Thymus (tissue), 11 donors: ENCODE data around the gene MDM2. TPM values are rescaled to one million over a fixed set of nuclear protein-coding genes. Genes with fewer than 3 reads are reported as not detected.
A peak's percentile ranks its signal among the peaks of the same experiment; 100 is the strongest.

Experiments
- DNase-seq, 9 donors: peaks; one replicate each; pipeline ENCODE4 v3.0.0-alpha.2; 2013; ENCODE audit warnings: low spot score in 9 of 9, low read depth in 6 of 9, missing footprints in 1 of 9
- H3K27ac ChIP-seq, 2 donors: one replicate each; pipeline ENCODE4 v1.5.1; 2013; ENCODE audit warnings: control low read depth in 1 of 2, low read depth in 1 of 2, low read length in 1 of 2, mild to moderate bottlenecking in 1 of 2, moderate library complexity in 1 of 2
- H3K27me3 ChIP-seq, 2 donors: one replicate each; pipeline ENCODE4 v1.5.1; 2013; ENCODE audit warnings: low read length in 1 of 2; ENCODE audit not compliant: control insufficient read depth in 2 of 2, insufficient read depth in 1 of 2
- H3K36me3 ChIP-seq, 2 donors: one replicate each; pipeline ENCODE4 v1.5.1; 2013; ENCODE audit warnings: low read length in 1 of 2, mild to moderate bottlenecking in 1 of 2, moderate library complexity in 1 of 2; ENCODE audit not compliant: control insufficient read depth in 2 of 2, insufficient read depth in 2 of 2
- H3K4me1 ChIP-seq, 2 donors: one replicate each; pipeline ENCODE4 v1.5.1; 2013; ENCODE audit warnings: low read length in 2 of 2; ENCODE audit not compliant: control insufficient read depth in 2 of 2, insufficient read depth in 2 of 2
- H3K4me3 ChIP-seq, 2 donors: one replicate each; pipeline ENCODE4 v1.5.1; 2013; ENCODE audit warnings: low read length in 2 of 2, control low read depth in 1 of 2, mild to moderate bottlenecking in 1 of 2
- H3K9me3 ChIP-seq, 2 donors: one replicate each; pipeline ENCODE4 v1.5.1; 2013; ENCODE audit warnings: low read length in 1 of 2, mild to moderate bottlenecking in 1 of 2; ENCODE audit not compliant: control insufficient read depth in 2 of 2, insufficient read depth in 1 of 2
- WGBS: extraction: QIAGEN DNeasy Blood & Tissue Kit; methylation state at CpG from one replicate; pipeline ENCODE4 v1.1.7; 2013; 5-methylcytosine and 5-hydroxymethylcytosine counted together
- polyA plus RNA-seq: library from polyadenylated mRNA; stranded (reverse); fragments of 200-250 nt; gene quantifications from one replicate; pipeline ENCODE4 v1.2.3, GENCODE V29; 2013
- total RNA-seq: library from RNA; stranded (reverse); fragments of 120-200 nt; gene quantifications from one replicate; pipeline ENCODE4 v1.2.4, GENCODE V29; 2013
- donor health status: healthy.

The MDM2 gene
- total and polyA plus RNA-seq, 2 donors = 63.6 to 121 TPM

- Histone ChIP-seq H3K4me1 (peaks cover 6 to 13% of the 10 kb centered on the region in 2 donors), H3K36me3 (no peaks in the 10 kb centered on the region), H3K9me3 (no peaks in the 10 kb centered on the region), H3K27me3 (no peaks in the 10 kb centered on the region), H3K4me3 (no peak overlapping the region), H3K27ac (no peak overlapping the region)
- no peak for DNase-seq
- WGBS = 97% methylated on average over 13 of the region's 13 CpGs
These were observed 17.7 kb upstream of the MDM2 start for GRCh38 chr12:68790081-68790951.

DNA sequence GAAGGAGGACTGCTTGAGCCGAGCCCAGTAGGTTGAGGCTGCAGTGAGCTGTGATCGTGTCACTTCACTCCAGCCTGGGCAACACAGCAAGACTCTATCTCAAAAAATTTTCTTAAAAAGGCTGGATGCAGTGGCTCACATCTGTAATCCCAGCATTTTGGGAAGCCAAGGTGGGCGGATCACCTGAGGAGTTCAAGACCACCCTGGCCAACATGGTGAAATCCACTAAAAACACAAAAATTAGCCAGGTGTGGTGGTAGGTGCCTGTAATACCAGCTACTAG, 17.1 kb upstream of the MDM2 start:
- Histone ChIP-seq H3K4me1 (peaks cover 6 to 13% of the 10 kb centered on the region in 2 donors), H3K36me3 (no peaks in the 10 kb centered on the region), H3K27ac (no peak overlapping the region), H3K4me3 (no peak overlapping the region), H3K27me3 (no peaks in the 10 kb centered on the region), H3K9me3 (no peaks in the 10 kb centered on the region)
- no peak for DNase-seq
- 64% methylated on average over 3 of the region's 3 CpGs for WGBS

GRCh38 chr12:68791897-68792481, 16.0 kb upstream of the MDM2 start:
- Histone ChIP-seq H3K27me3 (no peaks in the 10 kb centered on the region), H3K4me3 (no peak overlapping the region), H3K36me3 (no peaks in the 10 kb centered on the region), H3K4me1 (peaks cover 6 to 13% of the 10 kb centered on the region in 2 donors), H3K9me3 (no peaks in the 10 kb centered on the region), H3K27ac (no peak overlapping the region)
- DNase-seq = no peak
- WGBS = over 99% methylated on average over 2 of the region's 2 CpGs

DNA sequence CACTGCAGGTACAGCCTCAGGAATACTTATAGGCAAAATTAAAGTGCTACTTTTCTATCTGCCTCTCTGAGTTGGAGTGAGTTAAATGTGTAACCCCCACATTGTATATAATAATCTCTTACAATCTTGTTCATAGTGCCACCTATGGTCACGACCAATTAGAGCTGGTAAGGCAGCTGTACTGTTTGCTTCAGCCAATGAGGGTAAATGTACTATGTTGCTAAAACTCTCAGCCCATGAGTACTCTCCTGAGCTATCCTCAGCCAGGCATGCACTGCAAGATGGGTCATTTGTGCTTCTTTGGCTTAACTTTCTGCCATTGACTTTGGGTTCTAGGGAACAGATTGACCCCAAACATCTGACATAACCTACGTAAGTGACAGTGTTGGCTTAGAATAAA, 15.0 kb upstream of the MDM2 start:
- 72% methylated on average over 2 of the region's 2 CpGs for WGBS
- no peaks in the 10 kb centered on the region for H3K27me3 ChIP-seq
- H3K9me3 ChIP-seq = no peaks in the 10 kb centered on the region
- no peaks in the 10 kb centered on the region for H3K36me3 ChIP-seq
- DNase-seq = peak in 8 of 9 donors; percentile 76 to 92 (median 78)
- H3K27ac ChIP-seq = no peak overlapping the region
- no peak overlapping the region for H3K4me3 ChIP-seq
- peaks cover 6 to 13% of the 10 kb centered on the region in 2 donors for H3K4me1 ChIP-seq

- DNase-seq = no peak
- Histone ChIP-seq H3K27me3 (no peaks in the 10 kb centered on the region), H3K36me3 (no peaks in the 10 kb centered on the region), H3K4me3 (no peak overlapping the region), H3K9me3 (no peaks in the 10 kb centered on the region), H3K27ac (no peak overlapping the region), H3K4me1 (peaks cover 6 to 13% of the 10 kb centered on the region in 2 donors)
- 98% methylated on average over 4 of the region's 4 CpGs for WGBS
These were observed 14.5 kb upstream of the MDM2 start for GRCh38 chr12:68793436-68793835.

GRCh38 chr12:68793975-68794652, 13.9 kb upstream of the MDM2 start:
- Histone ChIP-seq H3K4me1 (peaks cover 6 to 13% of the 10 kb centered on the region in 2 donors), H3K27me3 (no peaks in the 10 kb centered on the region), H3K4me3 (no peak overlapping the region), H3K9me3 (no peaks in the 10 kb centered on the region), H3K36me3 (no peaks in the 10 kb centered on the region), H3K27ac (no peak overlapping the region)
- no peak for DNase-seq
- WGBS = 98% methylated on average over 4 of the region's 4 CpGs

GRCh38 chr12:68794653-68795251, 13.2 kb upstream of the MDM2 start:
- H3K27ac ChIP-seq = no peak overlapping the region
- no peaks in the 10 kb centered on the region for H3K27me3 ChIP-seq
- H3K36me3 ChIP-seq = no peaks in the 10 kb centered on the region
- H3K4me1 ChIP-seq = peaks cover 6 to 13% of the 10 kb centered on the region in 2 donors
- no peak for DNase-seq
- H3K9me3 ChIP-seq = no peaks in the 10 kb centered on the region
- no peak overlapping the region for H3K4me3 ChIP-seq
- WGBS = over 99% methylated on average over 3 of the region's 3 CpGs

GRCh38 chr12:68796399-68796798, 11.6 kb upstream of the MDM2 start:
- DNase-seq = no peak
- H3K4me3 ChIP-seq = no peak overlapping the region
- no peaks in the 10 kb centered on the region for H3K9me3 ChIP-seq
- peaks cover 6 to 13% of the 10 kb centered on the region in 2 donors for H3K4me1 ChIP-seq
- no peaks in the 10 kb centered on the region for H3K36me3 ChIP-seq
- WGBS = 98% methylated on average over 15 of the region's 15 CpGs
- H3K27ac ChIP-seq = no peak overlapping the region
- H3K27me3 ChIP-seq = no peaks in the 10 kb centered on the region

DNA sequence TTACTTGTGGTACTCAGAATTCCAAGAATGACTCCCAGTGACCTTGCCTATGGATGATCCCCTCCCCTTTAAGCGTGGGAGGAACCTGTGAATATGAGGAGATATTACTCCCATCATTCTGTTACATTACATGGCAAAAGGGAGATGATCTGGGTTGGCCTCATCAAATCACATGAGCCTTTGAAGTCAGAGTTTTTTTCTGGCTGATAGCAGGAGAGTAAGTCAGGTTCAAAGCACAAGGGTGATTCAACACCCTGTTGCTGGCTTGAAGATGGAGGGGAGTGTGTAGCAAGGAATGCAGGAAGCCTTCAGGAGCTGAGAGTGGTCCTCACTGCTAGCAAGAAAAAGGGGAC, 9.1 kb upstream of the MDM2 start:
- no peak for DNase-seq
- no peaks in the 10 kb centered on the region for H3K36me3 ChIP-seq
- no peak overlapping the region for H3K4me3 ChIP-seq
- no peaks in the 10 kb centered on the region for H3K9me3 ChIP-seq
- no peaks in the 10 kb centered on the region for H3K27me3 ChIP-seq
- H3K27ac ChIP-seq = no peak overlapping the region
- peaks cover 0 to under 1% of the 10 kb centered on the region in 2 donors for H3K4me1 ChIP-seq
- 100% methylated on average over 1 of the region's 1 CpG for WGBS
